Activated T-helper 2 cell treated with anti-CD3 and anti-CD28 coated beads, Interferon-gamma antibody, Interleukin-2, Interleukin-4, amounts not matched to agents 10 μg/mL and 5 μg/mL and 100 μg/mL, durations not matched to agents 14 hours and 24 hours and 36 hours (primary cell): ENCODE results near the gene CUEDC1. TPM values are rescaled to one million over a fixed set of nuclear protein-coding genes. Genes with fewer than 3 reads are reported as not detected.

ENCODE experiments used
- DNase-seq: peaks from one replicate; pipeline ENCODE4 v3.0.0; 2021; ENCODE audit warnings: low spot score
- H3K27ac Mint-ChIP-seq: one replicate; pipeline ENCODE4 v1.8.0; 2021; ENCODE audit warnings: mixed read lengths
- H3K27me3 Mint-ChIP-seq: one replicate; pipeline ENCODE4 v1.8.0; 2021; ENCODE audit warnings: low read depth, mixed read lengths
- H3K36me3 Mint-ChIP-seq: one replicate; pipeline ENCODE4 v1.8.0; 2021; ENCODE audit warnings: low read depth, mixed read lengths
- H3K4me1 Mint-ChIP-seq: one replicate; pipeline ENCODE4 v1.8.0; 2021; ENCODE audit warnings: low read depth, mixed read lengths
- H3K4me3 Mint-ChIP-seq: one replicate; pipeline ENCODE4 v1.8.0; 2021; ENCODE audit warnings: low read depth, mild to moderate bottlenecking, moderate library complexity, mixed read lengths
- H3K9me3 Mint-ChIP-seq: one replicate; pipeline ENCODE4 v1.8.0; 2021; ENCODE audit warnings: mixed read lengths
- intact Hi-C: fragments of 100-400 bp; cut with micrococcal nuclease; formaldehyde crosslinking; loops from one replicate; pipeline ENCODE4 v1.15.1; 2023
- total RNA-seq: library from RNA; stranded (reverse); gene quantifications from 2 replicates; pipeline ENCODE4 v1.2.3, GENCODE V29; 2022

CUEDC1 gene
- total RNA-seq, 1 donor from 2014 or later = 0.34 TPM

GRCh38 chr17:57911834-57912673, 43.2 kb downstream of the CUEDC1 start:
- Mint-ChIP-seq H3K36me3 (no peaks in the 10 kb centered on the region), H3K4me3 (no peak overlapping the region), H3K4me1 (no peaks in the 10 kb centered on the region), H3K27ac (no peak overlapping the region), H3K27me3 (peaks cover 8% of the 10 kb centered on the region), H3K9me3 (no peaks in the 10 kb centered on the region)
- no peak for DNase-seq
- intact Hi-C loops = no loop called here

- intact Hi-C loops = no loop called here
- Mint-ChIP-seq H3K4me3 (no peak overlapping the region), H3K36me3 (no peaks in the 10 kb centered on the region), H3K9me3 (no peaks in the 10 kb centered on the region), H3K4me1 (no peaks in the 10 kb centered on the region), H3K27ac (no peak overlapping the region), H3K27me3 (peaks cover 9% of the 10 kb centered on the region)
- no peak for DNase-seq
These were observed 44.5 kb downstream of the CUEDC1 start for GRCh38 chr17:57910462-57911420.

GRCh38 chr17:57909551-57909950, 45.7 kb downstream of the CUEDC1 start:
- Mint-ChIP-seq H3K9me3 (no peaks in the 10 kb centered on the region), H3K27me3 (peaks cover 9% of the 10 kb centered on the region), H3K36me3 (no peaks in the 10 kb centered on the region), H3K27ac (no peak overlapping the region), H3K4me1 (no peaks in the 10 kb centered on the region), H3K4me3 (no peak overlapping the region)
- intact Hi-C loops = no loop called here
- no peak for DNase-seq

- H3K9me3 Mint-ChIP-seq = no peaks in the 10 kb centered on the region
- peaks cover 6% of the 10 kb centered on the region for H3K27me3 Mint-ChIP-seq
- H3K27ac Mint-ChIP-seq = no peak overlapping the region
- H3K36me3 Mint-ChIP-seq = no peaks in the 10 kb centered on the region
- H3K4me3 Mint-ChIP-seq = no peak overlapping the region
- no peak for DNase-seq
- intact Hi-C loops = no loop called here
- peaks cover 4% of the 10 kb centered on the region for H3K4me1 Mint-ChIP-seq
These were observed 46.9 kb downstream of the CUEDC1 start for GRCh38 chr17:57908278-57908677.

GRCh38 chr17:57906910-57907309, 48.3 kb downstream of the CUEDC1 start:
- Mint-ChIP-seq H3K27ac (no peak overlapping the region), H3K27me3 (peaks cover 6% of the 10 kb centered on the region), H3K9me3 (no peaks in the 10 kb centered on the region), H3K4me3 (no peak overlapping the region), H3K36me3 (no peaks in the 10 kb centered on the region), H3K4me1 (peaks cover 8% of the 10 kb centered on the region)
- intact Hi-C loops = no loop called here
- no peak for DNase-seq

- intact Hi-C loops = no loop called here
- Mint-ChIP-seq H3K4me1 (peaks cover 8% of the 10 kb centered on the region), H3K4me3 (no peak overlapping the region), H3K36me3 (no peaks in the 10 kb centered on the region), H3K27ac (no peak overlapping the region), H3K9me3 (no peaks in the 10 kb centered on the region), H3K27me3 (peaks cover 6% of the 10 kb centered on the region)
- no peak for DNase-seq
These were observed 49.2 kb downstream of the CUEDC1 start for GRCh38 chr17:57905875-57906455.

- Mint-ChIP-seq H3K4me3 (no peak overlapping the region), H3K27ac (no peak overlapping the region), H3K4me1 (peaks cover 11% of the 10 kb centered on the region), H3K9me3 (no peaks in the 10 kb centered on the region), H3K36me3 (no peaks in the 10 kb centered on the region), H3K27me3 (peaks cover 4% of the 10 kb centered on the region)
- no peak for DNase-seq
- intact Hi-C loops = no loop called here
These were observed 51.3 kb downstream of the CUEDC1 start for GRCh38 chr17:57903961-57904360.

- H3K4me3 Mint-ChIP-seq = no peak overlapping the region
- intact Hi-C loops = no loop called here
- DNase-seq = no peak
These were observed 52.1 kb downstream of the CUEDC1 start for GRCh38 chr17:57902800-57903759.

GRCh38 chr17:57902117-57902799, 53.0 kb downstream of the CUEDC1 start:
- Mint-ChIP-seq H3K36me3 (no peaks in the 10 kb centered on the region), H3K9me3 (no peaks in the 10 kb centered on the region), H3K27ac (no peak overlapping the region), H3K4me3 (no peak overlapping the region), H3K27me3 (peaks cover 4% of the 10 kb centered on the region), H3K4me1 (peaks cover 11% of the 10 kb centered on the region)
- intact Hi-C loops = no loop called here
- DNase-seq = no peak

More at GRCh38 chr17:57902800-57903759, 52.1 kb downstream of the CUEDC1 start:
- Mint-ChIP-seq H3K4me1 (peaks cover 11% of the 10 kb centered on the region), H3K27me3 (peaks cover 4% of the 10 kb centered on the region), H3K27ac (no peak overlapping the region), H3K9me3 (no peaks in the 10 kb centered on the region), H3K36me3 (no peaks in the 10 kb centered on the region)

- no peaks in the 10 kb centered on the region for H3K9me3 Mint-ChIP-seq
- DNase-seq = no peak
- H3K36me3 Mint-ChIP-seq = no peaks in the 10 kb centered on the region
- H3K27me3 Mint-ChIP-seq = no peaks in the 10 kb centered on the region
- intact Hi-C loops = no loop called here
- peaks cover 11% of the 10 kb centered on the region for H3K4me1 Mint-ChIP-seq
- no peak overlapping the region for H3K27ac Mint-ChIP-seq
- H3K4me3 Mint-ChIP-seq = no peak overlapping the region
These were observed 54.0 kb downstream of the CUEDC1 start for GRCh38 chr17:57900991-57901743.

- H3K36me3 Mint-ChIP-seq = no peaks in the 10 kb centered on the region
- H3K27ac Mint-ChIP-seq = no peak overlapping the region
- peaks cover 13% of the 10 kb centered on the region for H3K4me1 Mint-ChIP-seq
- H3K27me3 Mint-ChIP-seq = no peaks in the 10 kb centered on the region
- no peak for DNase-seq
- no peak overlapping the region for H3K4me3 Mint-ChIP-seq
- intact Hi-C loops = no loop called here
- H3K9me3 Mint-ChIP-seq = no peaks in the 10 kb centered on the region
These were observed 55.4 kb downstream of the CUEDC1 start for GRCh38 chr17:57899822-57900221.
